Measurements from ENCODE around the gene NTN1.

DNA sequence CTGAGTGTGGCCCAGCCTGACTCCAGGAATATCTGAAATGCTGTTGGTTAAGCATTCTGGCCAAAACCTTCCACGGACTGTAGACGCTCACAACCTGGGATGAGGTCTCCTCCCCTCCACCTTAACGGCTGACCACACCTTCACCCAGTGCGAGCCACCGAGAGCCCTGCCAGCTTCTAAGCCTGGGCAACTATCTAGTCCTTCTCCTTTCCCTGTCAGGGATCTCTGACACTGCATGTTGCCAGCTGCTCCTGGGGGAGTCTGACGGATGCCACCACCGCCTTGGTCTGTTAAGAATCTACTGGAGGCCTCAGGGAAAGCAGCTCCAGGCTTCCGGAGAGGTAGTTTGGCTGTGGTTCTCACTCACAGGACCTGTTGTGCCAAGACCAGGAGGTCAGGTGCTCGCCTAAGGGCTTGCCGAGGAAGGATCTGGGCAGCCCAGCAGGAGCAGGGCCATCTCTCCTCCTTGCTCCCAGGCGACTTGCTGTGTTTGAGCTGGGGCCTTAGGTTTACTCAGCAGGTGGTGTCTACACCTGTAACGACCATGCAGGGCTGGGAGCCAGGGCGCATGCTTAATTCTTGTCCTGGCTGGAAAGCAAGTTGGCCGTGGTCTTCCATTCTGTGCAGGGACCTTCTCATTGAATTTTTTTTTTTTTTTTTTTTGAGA, 111.8 kb downstream of the NTN1 start:
- TF ChIP-seq CTCF (IDR thresholded peaks at IDR 0.05) = no peak
- no peak for TF ChIP-seq POLR2A (IDR thresholded peaks at IDR 0.05)
- no peak for TF ChIP-seq POLR2AphosphoS5 (IDR thresholded peaks at IDR 0.05)
- TF ChIP-seq EP300 (IDR thresholded peaks at IDR 0.05) = no peak

Data from gastroesophageal sphincter (tissue), 3 donors.